Neuronal stem cell (in vitro differentiated cells): ENCODE results near the gene PLCB3.
A peak's percentile ranks its signal among the peaks of the same experiment; 100 is the strongest.

Experiments used
- DNase-seq: peaks from one replicate; pipeline ENCODE4 v3.0.0-alpha.2; 2013; ENCODE audit warnings: low spot score
- H2AFZ ChIP-seq: one replicate; pipeline ENCODE4 v1.6.1; 2013; ENCODE audit warnings: mild to moderate bottlenecking, low read length, inconsistent platforms
- H2AK5ac ChIP-seq: 2 replicates; pipeline ENCODE4 v1.6.1; 2013; ENCODE audit warnings: low read depth, mild to moderate bottlenecking, inconsistent platforms, low read length, moderate library complexity, mixed read lengths
- H2BK120ac ChIP-seq: 2 replicates; pipeline ENCODE4 v1.6.1; 2013; ENCODE audit warnings: low read depth, mild to moderate bottlenecking, inconsistent platforms, low read length, moderate library complexity, mixed read lengths
- H2BK12ac ChIP-seq: one replicate; pipeline ENCODE4 v1.6.1; 2013; ENCODE audit warnings: low read length, inconsistent platforms
- H2BK15ac ChIP-seq: 2 replicates; pipeline ENCODE4 v1.6.1; 2013; ENCODE audit warnings: mild to moderate bottlenecking, low read length, inconsistent platforms, mixed read lengths
- H2BK5ac ChIP-seq: one replicate; pipeline ENCODE4 v1.6.1; 2013; ENCODE audit warnings: inconsistent platforms, mild to moderate bottlenecking, low read length, moderate library complexity
- H3K14ac ChIP-seq: one replicate; pipeline ENCODE4 v1.6.1; 2013; ENCODE audit warnings: low read length, inconsistent platforms
- H3K18ac ChIP-seq: 2 replicates; pipeline ENCODE4 v1.6.1; 2013; ENCODE audit warnings: low read length, inconsistent platforms
- H3K23ac ChIP-seq: 2 replicates; pipeline ENCODE4 v1.6.1; 2013; ENCODE audit warnings: low read depth, mild to moderate bottlenecking, mixed read lengths, low read length, inconsistent platforms; ENCODE audit not compliant: poor library complexity
- H3K27ac ChIP-seq: replicated peaks from 3 replicates; pipeline ENCODE4 v1.5.1; 2013; ENCODE audit warnings: low read length, inconsistent platforms
- H3K27me3 ChIP-seq, 3 experiments: 2 replicates each; pipeline ENCODE4 v1.6.1; 2013; ENCODE audit warnings: low read length in 3 of 3, mild to moderate bottlenecking in 2 of 3, inconsistent platforms in 1 of 3, low read depth in 1 of 3, mixed read lengths in 1 of 3, moderate library complexity in 1 of 3; ENCODE audit not compliant: control insufficient read depth in 3 of 3, insufficient read depth in 3 of 3
- H3K36me3 ChIP-seq, 2 donors: replicated peaks in 1 of 2; 2 replicates each; pipeline ENCODE4 v1.6.1; 2013; ENCODE audit warnings: low read length in 2 of 2; ENCODE audit not compliant: control insufficient read depth in 2 of 2, insufficient read depth in 2 of 2
- H3K4ac ChIP-seq: 2 replicates; pipeline ENCODE4 v1.6.1; 2013; ENCODE audit warnings: inconsistent platforms, mild to moderate bottlenecking, low read length, moderate library complexity
- H3K4me1 ChIP-seq, 2 donors: 1 replicate in 1 of 2; 2 replicates in 1 of 2; pipeline ENCODE4 v1.6.1; 2013; ENCODE audit warnings: low read length in 2 of 2, low read depth in 1 of 2; ENCODE audit not compliant: control insufficient read depth in 2 of 2, insufficient read depth in 1 of 2
- H3K4me2 ChIP-seq: one replicate; pipeline ENCODE4 v1.6.1; 2013; ENCODE audit warnings: mild to moderate bottlenecking, low read length, inconsistent platforms; ENCODE audit not compliant: insufficient read depth, poor library complexity, severe bottlenecking
- H3K4me3 ChIP-seq, 2 donors: 2 replicates each; pipeline ENCODE4 v1.5.1; 2013; ENCODE audit warnings: low read length in 2 of 2, mild to moderate bottlenecking in 2 of 2, inconsistent platforms in 1 of 2, moderate library complexity in 1 of 2
- H3K79me1 ChIP-seq: one replicate; pipeline ENCODE4 v1.6.1; 2013; ENCODE audit warnings: low read depth, mild to moderate bottlenecking, inconsistent platforms, low read length, moderate library complexity
- H3K9ac ChIP-seq: one replicate; pipeline ENCODE4 v1.6.1; 2013; ENCODE audit warnings: mild to moderate bottlenecking, low read depth, low read length, inconsistent platforms; ENCODE audit not compliant: poor library complexity
- H3K9me3 ChIP-seq, 2 donors: replicated peaks in 1 of 2; 2 replicates each; pipeline versions ENCODE3 to v1.6.1; 2013; ENCODE audit warnings: low read length in 2 of 2, mild to moderate bottlenecking in 2 of 2, inconsistent platforms in 1 of 2, low read depth in 1 of 2, mixed read lengths in 1 of 2, moderate library complexity in 1 of 2; ENCODE audit not compliant: control insufficient read depth in 2 of 2, insufficient read depth in 1 of 2
- H4K8ac ChIP-seq: one replicate; pipeline ENCODE4 v1.6.1; 2013; ENCODE audit warnings: low read depth, mild to moderate bottlenecking, inconsistent platforms, low read length, moderate library complexity
- H4K91ac ChIP-seq: one replicate; pipeline ENCODE4 v1.6.1; 2013; ENCODE audit warnings: low read length, low read depth, mild to moderate bottlenecking, inconsistent platforms; ENCODE audit not compliant: poor library complexity
- WGBS, 2 donors: extraction: QIAGEN DNeasy Blood & Tissue Kit; methylation state at CpG; one replicate each; pipeline ENCODE4 v1.1.7; 2013; ENCODE audit warnings: missing lambda C conversion rate in 2 of 2, mixed read lengths in 1 of 2; ENCODE audit not compliant: insufficient read length in 2 of 2, insufficient replicate concordance in 1 of 2; ENCODE audit errors: extremely low coverage in 2 of 2; 5-methylcytosine and 5-hydroxymethylcytosine counted together

The PLCB3 gene

GRCh38 chr11:64234647-64235379 lies 16.5 kb upstream of the PLCB3 start:
- Histone ChIP-seq H2BK120ac (peak overlapping the region; percentile 38), H2BK15ac (no peak overlapping the region), H3K14ac (no peak overlapping the region), H2BK5ac (peak overlapping the region; percentile 59), H2AFZ (no peak overlapping the region), H3K4me1 (peaks cover 3 to 11% of the 10 kb centered on the region in 2 donors), H3K18ac (peak overlapping the region; percentile 86), H3K23ac (peak overlapping the region; percentile 71), H3K79me1 (peaks cover 5% of the 10 kb centered on the region), H3K9ac (peak overlapping the region; percentile 88), H2BK12ac (no peak overlapping the region), H3K4me3 (peak overlapping the region in 1 of 2 donors; percentile 85), H3K9me3 (no peaks in the 10 kb centered on the region), H4K91ac (no peak overlapping the region), H3K36me3 (peaks cover 5% of the 10 kb centered on the region in 2 donors), H3K4me2 (peak overlapping the region; percentile 88), H4K8ac (no peak overlapping the region), H3K27me3 (peaks cover 0 to 36% (median 0%) of the 10 kb centered on the region in 3 experiments), H3K4ac (peak overlapping the region; percentile 91), H3K27ac (no peak overlapping the region), H2AK5ac (peak overlapping the region; percentile 90)
- no peak for DNase-seq
- WGBS, 2 donors: no CpG with 5 or more reads among the region's 80 CpGs

DNA sequence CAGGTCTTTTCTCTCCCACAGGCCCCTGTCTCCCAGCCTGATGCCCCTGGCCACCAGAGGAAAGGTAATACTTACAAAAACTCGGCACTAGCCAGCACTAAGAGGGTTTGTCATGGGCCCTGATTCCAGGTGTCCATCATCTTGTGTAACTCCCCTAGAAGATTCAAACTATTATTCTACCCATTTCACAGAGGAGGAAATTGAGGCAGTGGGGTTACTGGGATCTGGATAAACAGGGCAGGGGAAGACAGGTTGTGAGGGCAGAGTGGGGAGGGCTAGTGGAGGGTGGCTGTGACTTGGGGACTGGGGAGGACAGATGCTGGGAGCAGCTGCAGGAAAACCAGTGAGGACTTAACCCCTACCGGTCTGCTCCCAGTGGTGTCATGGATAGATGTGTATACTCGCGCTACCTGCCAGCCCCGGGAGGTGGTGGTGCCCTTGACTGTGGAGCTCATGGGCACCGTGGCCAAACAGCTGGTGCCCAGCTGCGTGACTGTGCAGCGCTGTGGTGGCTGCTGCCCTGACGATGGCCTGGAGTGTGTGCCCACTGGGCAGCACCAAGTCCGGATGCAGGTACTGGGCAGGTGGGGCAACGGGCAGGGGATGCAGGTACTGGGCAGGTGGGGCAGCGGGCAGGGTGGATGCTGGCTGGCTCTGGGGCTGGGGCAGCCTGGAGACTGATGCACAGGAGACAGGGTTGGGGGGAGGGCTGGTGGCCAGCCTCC lies 15.7 kb upstream of the PLCB3 start:
- Histone ChIP-seq H3K4me1 (peaks cover 7 to 17% of the 10 kb centered on the region in 2 donors), H2AK5ac (peak overlapping the region; percentile 90), H3K9me3 (no peaks in the 10 kb centered on the region), H3K36me3 (peaks cover 5% of the 10 kb centered on the region in 2 donors), H3K4me2 (no peak overlapping the region), H4K91ac (no peak overlapping the region), H2BK120ac (no peak overlapping the region), H3K18ac (no peak overlapping the region), H2BK12ac (no peak overlapping the region), H3K14ac (peak overlapping the region; percentile 75), H2BK5ac (peak overlapping the region; percentile 59), H3K4ac (no peak overlapping the region), H3K4me3 (peak overlapping the region in 1 of 2 donors; percentile 36), H3K27ac (no peak overlapping the region), H3K27me3 (peaks cover 0 to 36% (median 0%) of the 10 kb centered on the region in 3 experiments), H3K79me1 (peaks cover 5% of the 10 kb centered on the region), H3K9ac (peak overlapping the region; percentile 88), H4K8ac (no peak overlapping the region), H3K23ac (peak overlapping the region; percentile 90), H2BK15ac (peak overlapping the region; percentile 45), H2AFZ (no peak overlapping the region)
- no CpG with 5 or more reads among the region's 12 CpGs for WGBS, 2 donors
- DNase-seq: no peak

- Histone ChIP-seq H4K8ac (no peak overlapping the region), H3K27me3 (peaks cover 0 to 23% (median 0%) of the 10 kb centered on the region in 3 experiments), H2BK15ac (no peak overlapping the region), H3K4me3 (no peak overlapping the region), H3K14ac (no peak overlapping the region), H3K9ac (peak overlapping the region; percentile 44), H3K23ac (no peak overlapping the region), H2BK12ac (no peak overlapping the region), H3K18ac (no peak overlapping the region), H3K4me1 (peaks cover 8 to 19% of the 10 kb centered on the region in 2 donors), H3K9me3 (no peaks in the 10 kb centered on the region), H3K4ac (no peak overlapping the region), H4K91ac (no peak overlapping the region), H2BK5ac (no peak overlapping the region), H2BK120ac (no peak overlapping the region), H3K36me3 (peaks cover 2 to 5% of the 10 kb centered on the region in 2 donors), H3K4me2 (no peak overlapping the region), H3K27ac (no peak overlapping the region), H3K79me1 (peaks cover 14% of the 10 kb centered on the region), H2AK5ac (no peak overlapping the region), H2AFZ (no peak overlapping the region)
- no peak for DNase-seq
- WGBS, 2 donors: no CpG with 5 or more reads among the region's 12 CpGs
Measured at GRCh38 chr11:64237484-64237951, 13.8 kb upstream of the PLCB3 start.

- Histone ChIP-seq H3K9me3 (no peaks in the 10 kb centered on the region), H3K4me1 (peaks cover 8 to 20% of the 10 kb centered on the region in 2 donors), H3K27me3 (peaks cover 0 to 18% (median 0%) of the 10 kb centered on the region in 3 experiments), H3K9ac (peak overlapping the region; percentile 44), H3K36me3 (peaks cover 3 to 5% of the 10 kb centered on the region in 2 donors), H2BK15ac (no peak overlapping the region), H2AFZ (no peak overlapping the region), H3K18ac (no peak overlapping the region), H4K91ac (no peak overlapping the region), H3K23ac (peak overlapping the region; percentile 81), H3K4me3 (no peak overlapping the region), H2BK120ac (no peak overlapping the region), H3K27ac (no peak overlapping the region), H3K14ac (no peak overlapping the region), H3K79me1 (peaks cover 15% of the 10 kb centered on the region), H3K4ac (no peak overlapping the region), H2BK12ac (peak overlapping the region; percentile 66), H2BK5ac (no peak overlapping the region), H4K8ac (peak overlapping the region; percentile 56), H3K4me2 (no peak overlapping the region), H2AK5ac (peak overlapping the region; percentile 46)
- WGBS, 2 donors: no CpG with 5 or more reads among the region's 9 CpGs
- DNase-seq: no peak
Measured at GRCh38 chr11:64238076-64238475, 13.3 kb upstream of the PLCB3 start.
